Neural progenitor cell (in vitro differentiated cells): Measurements from ENCODE around the gene UHRF1. TPM values are rescaled to one million over a fixed set of nuclear protein-coding genes. Genes with fewer than 3 reads are reported as not detected.
A peak's percentile ranks its signal among the peaks of the same experiment; 100 is the strongest.

Experiments
- DNase-seq: peaks from one replicate; pipeline ENCODE4 v3.0.0-alpha.2; 2016; ENCODE audit warnings: low spot score
- H2AFZ ChIP-seq: fragments of 200-600 bp; sonication (generic); replicated peaks from 2 replicates; pipeline ENCODE4 v1.6.1; 2016; ENCODE audit warnings: antibody characterized with exemption
- H3F3A ChIP-seq: fragments of 200-600 bp; sonication (generic); 2 replicates; pipeline ENCODE4 v1.6.1; 2016; ENCODE audit warnings: antibody characterized with exemption, low read depth
- H3K27ac ChIP-seq: fragments of 200-600 bp; sonication (generic); 2 replicates; pipeline ENCODE4 v1.5.1; 2016; ENCODE audit warnings: mild to moderate bottlenecking
- H3K27me3 ChIP-seq: fragments of 200-600 bp; sonication (generic); 2 replicates; pipeline ENCODE4 v1.6.1; 2016; ENCODE audit warnings: mild to moderate bottlenecking, moderate library complexity
- H3K36me3 ChIP-seq: fragments of 200-600 bp; sonication (generic); 2 replicates; pipeline ENCODE4 v1.5.1; 2016
- H3K4me1 ChIP-seq: fragments of 200-600 bp; sonication (generic); 2 replicates; pipeline ENCODE4 v1.6.1; 2016; ENCODE audit warnings: mixed run types
- H3K4me2 ChIP-seq: fragments of 200-600 bp; sonication (generic); 2 replicates; pipeline ENCODE4 v1.6.1; 2016
- H3K4me3 ChIP-seq: fragments of 200-600 bp; sonication (generic); 2 replicates; pipeline ENCODE4 v1.5.1; 2016
- H3K79me2 ChIP-seq: fragments of 200-600 bp; sonication (generic); 2 replicates; pipeline ENCODE4 v1.6.1; 2016; ENCODE audit warnings: low read depth
- H3K9ac ChIP-seq: fragments of 200-600 bp; sonication (generic); 2 replicates; pipeline ENCODE4 v1.6.1; 2016
- H3K9me3 ChIP-seq: fragments of 200-600 bp; sonication (generic); 2 replicates; pipeline ENCODE4 v1.5.1; 2016; ENCODE audit warnings: low read depth
- H4K20me1 ChIP-seq: fragments of 200-600 bp; sonication (generic); 2 replicates; pipeline ENCODE4 v1.6.1; 2016; ENCODE audit warnings: low read depth
- H3K27ac Mint-ChIP-seq: 3 replicates; pipeline ENCODE4 v1.8.0; 2021; ENCODE audit warnings: mixed read lengths
- H3K27me3 Mint-ChIP-seq: 2 replicates; pipeline ENCODE4 v1.8.0; 2022; ENCODE audit warnings: low read depth, mild to moderate bottlenecking, inconsistent platforms, moderate library complexity, mixed read lengths; ENCODE audit not compliant: insufficient read depth
- H3K36me3 Mint-ChIP-seq: 3 replicates; pipeline ENCODE4 v1.8.0; 2021; ENCODE audit warnings: mixed read lengths
- H3K4me1 Mint-ChIP-seq: 3 replicates; pipeline ENCODE4 v1.8.0; 2021; ENCODE audit warnings: mixed read lengths
- H3K4me3 Mint-ChIP-seq: 3 replicates; pipeline ENCODE4 v1.8.0; 2021; ENCODE audit warnings: mild to moderate bottlenecking, moderate library complexity, mixed read lengths
- H3K9me3 Mint-ChIP-seq: 3 replicates; pipeline ENCODE4 v1.8.0; 2020; ENCODE audit warnings: mixed read lengths
- EZH2 ChIP-seq: fragments of 200-600 bp; sonication (generic); IDR thresholded peaks from 2 replicates; pipeline ENCODE4 v1.6.1; 2017; ENCODE audit warnings: antibody characterized with exemption, mild to moderate bottlenecking, moderate library complexity
- EZH2phosphoT487 ChIP-seq: fragments of 200-600 bp; sonication (generic); IDR thresholded peaks from 2 replicates; pipeline ENCODE4 v1.6.1; 2017; ENCODE audit warnings: antibody characterized with exemption
- total RNA-seq: library from RNA; depleted of rRNA; stranded (reverse); fragments of >200 nt; gene quantifications from 2 replicates; pipeline ENCODE4 v1.2.3, GENCODE V29; 2015; ENCODE audit warnings: low replicate concordance
- TF ChIP-seq, protein P1 (sequence below): fragments of 200-600 bp; sonication (generic); IDR thresholded peaks from 2 replicates; pipeline ENCODE4 v1.5.1; 2017; ENCODE audit warnings: antibody characterized with exemption, mild to moderate bottlenecking

UHRF1 gene
- total RNA-seq, 1 donor from 2014 or later: 34.1 TPM

DNA sequence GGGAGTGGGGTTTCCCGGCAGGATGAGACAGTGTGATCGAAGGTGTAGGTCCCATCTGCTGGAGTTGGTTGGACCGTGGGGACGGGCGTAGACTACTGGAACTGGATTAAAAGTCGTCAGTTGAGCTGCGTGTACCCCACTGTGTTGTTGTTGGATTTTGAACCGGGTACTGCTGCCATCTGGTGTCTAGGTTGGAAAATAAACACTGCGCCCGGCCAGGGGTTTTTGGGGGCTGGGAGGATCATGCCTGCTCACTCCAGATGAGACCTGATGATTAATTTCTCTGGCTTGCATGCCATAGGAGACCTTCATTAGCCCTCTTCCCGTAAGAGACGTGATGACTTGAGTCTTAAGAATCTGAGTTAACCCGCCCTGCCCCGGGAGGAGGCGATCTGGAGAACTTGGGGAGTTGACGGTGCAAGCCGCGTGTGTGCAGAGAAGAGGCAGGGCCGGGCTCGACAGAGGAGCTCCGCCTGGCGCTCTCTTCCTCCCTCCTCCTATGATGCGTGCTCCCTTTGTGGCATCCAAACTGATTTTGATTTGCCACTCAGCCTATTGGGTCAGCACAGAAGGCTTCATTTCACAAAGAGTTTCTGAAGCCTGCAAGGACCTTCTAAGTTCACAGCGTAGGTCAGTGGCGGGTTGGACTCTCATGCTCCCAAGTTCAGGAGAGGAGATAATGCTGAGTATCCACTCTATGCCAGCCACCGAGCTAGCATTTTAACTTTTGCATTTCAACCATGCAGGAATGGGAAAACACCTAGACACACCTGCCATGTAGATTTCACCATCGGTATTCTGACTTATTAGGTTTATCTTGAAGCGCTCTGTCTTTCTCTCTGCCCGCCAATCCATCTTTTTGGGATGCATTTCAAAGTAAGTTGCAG is 2.7 kb downstream of the UHRF1 start:
- H3K4me3 ChIP-seq: peak overlapping the region; percentile 96
- H3K36me3 ChIP-seq: no peaks in the 10 kb centered on the region
- no peak overlapping the region for H3K9ac ChIP-seq
- TF ChIP-seq, protein P1, sequence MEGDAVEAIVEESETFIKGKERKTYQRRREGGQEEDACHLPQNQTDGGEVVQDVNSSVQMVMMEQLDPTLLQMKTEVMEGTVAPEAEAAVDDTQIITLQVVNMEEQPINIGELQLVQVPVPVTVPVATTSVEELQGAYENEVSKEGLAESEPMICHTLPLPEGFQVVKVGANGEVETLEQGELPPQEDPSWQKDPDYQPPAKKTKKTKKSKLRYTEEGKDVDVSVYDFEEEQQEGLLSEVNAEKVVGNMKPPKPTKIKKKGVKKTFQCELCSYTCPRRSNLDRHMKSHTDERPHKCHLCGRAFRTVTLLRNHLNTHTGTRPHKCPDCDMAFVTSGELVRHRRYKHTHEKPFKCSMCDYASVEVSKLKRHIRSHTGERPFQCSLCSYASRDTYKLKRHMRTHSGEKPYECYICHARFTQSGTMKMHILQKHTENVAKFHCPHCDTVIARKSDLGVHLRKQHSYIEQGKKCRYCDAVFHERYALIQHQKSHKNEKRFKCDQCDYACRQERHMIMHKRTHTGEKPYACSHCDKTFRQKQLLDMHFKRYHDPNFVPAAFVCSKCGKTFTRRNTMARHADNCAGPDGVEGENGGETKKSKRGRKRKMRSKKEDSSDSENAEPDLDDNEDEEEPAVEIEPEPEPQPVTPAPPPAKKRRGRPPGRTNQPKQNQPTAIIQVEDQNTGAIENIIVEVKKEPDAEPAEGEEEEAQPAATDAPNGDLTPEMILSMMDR: peak; percentile 68
- TF ChIP-seq EZH2phosphoT487 (no peak), EZH2 (no peak)
- H3F3A ChIP-seq: peaks cover 32% of the 10 kb centered on the region
- Mint-ChIP-seq H3K36me3 (peaks cover 15% of the 10 kb centered on the region), H3K4me3 (peak overlapping the region; percentile 93), H3K27ac (peak overlapping the region; percentile 24), H3K4me1 (peaks cover 47% of the 10 kb centered on the region), H3K27me3 (peaks cover 4% of the 10 kb centered on the region), H3K9me3 (no peaks in the 10 kb centered on the region)
- H3K27me3 ChIP-seq: peaks cover 4% of the 10 kb centered on the region
- peak; percentile 73 for DNase-seq
- peaks cover 71% of the 10 kb centered on the region for H3K79me2 ChIP-seq
- H4K20me1 ChIP-seq: peaks cover 58% of the 10 kb centered on the region
- H3K9me3 ChIP-seq: no peaks in the 10 kb centered on the region
- H3K27ac ChIP-seq: no peak overlapping the region
- H3K4me2 ChIP-seq: peak overlapping the region; percentile 96
- H2AFZ ChIP-seq: no peak overlapping the region
- peaks cover 23% of the 10 kb centered on the region for H3K4me1 ChIP-seq

DNA sequence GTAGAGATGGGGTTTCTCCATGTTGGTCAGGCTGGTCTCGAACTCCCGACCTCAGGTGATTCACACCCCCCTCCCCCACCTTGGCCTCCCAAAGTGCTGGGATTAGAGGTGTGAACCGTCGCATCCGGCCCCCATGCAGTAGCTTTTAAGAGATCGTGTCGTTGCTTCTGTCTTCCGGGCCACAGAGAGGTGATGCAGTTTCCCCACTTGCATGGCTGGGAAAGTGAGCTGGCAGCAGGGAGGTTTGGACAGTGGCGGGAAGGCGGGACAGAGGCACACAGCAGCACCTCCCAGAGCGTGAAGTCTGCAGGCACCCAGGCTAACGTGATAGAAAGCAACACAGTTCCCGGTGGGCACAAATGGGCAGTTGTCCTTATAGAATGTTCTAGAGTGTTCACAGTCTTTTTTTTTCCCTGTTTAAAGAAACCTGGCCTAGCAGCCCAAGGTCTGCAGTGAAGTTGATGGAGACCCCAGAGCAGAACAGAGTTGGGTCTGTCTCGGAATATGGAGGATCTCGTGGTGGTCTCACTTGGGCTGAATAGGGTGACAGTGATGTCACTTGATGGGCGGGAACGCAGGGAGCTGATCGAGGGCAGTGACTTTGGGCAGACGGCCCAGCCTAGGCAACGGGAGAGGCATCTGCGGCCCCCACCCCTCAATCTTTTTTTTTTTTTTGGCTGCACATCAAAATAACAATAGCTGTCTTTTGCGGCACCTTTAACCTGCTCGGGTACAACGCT is 4.9 kb downstream of the UHRF1 start:
- peak overlapping the region; percentile 29 for H3K27ac Mint-ChIP-seq
- H3K9me3 ChIP-seq: no peaks in the 10 kb centered on the region
- DNase-seq: no peak
- TF ChIP-seq, protein P1: no peak
- TF ChIP-seq EZH2 (no peak), EZH2phosphoT487 (no peak)
- peaks cover 17% of the 10 kb centered on the region for H3F3A ChIP-seq
- no peaks in the 10 kb centered on the region for H3K36me3 ChIP-seq
- peaks cover 15% of the 10 kb centered on the region for H3K4me1 ChIP-seq
- H3K4me2 ChIP-seq: no peak overlapping the region
- H2AFZ ChIP-seq: no peak overlapping the region
- no peaks in the 10 kb centered on the region for H3K27me3 ChIP-seq
- H3K9ac ChIP-seq: no peak overlapping the region
- no peaks in the 10 kb centered on the region for H3K9me3 Mint-ChIP-seq
- peak overlapping the region; percentile 11 for H3K4me3 Mint-ChIP-seq
- H3K27me3 Mint-ChIP-seq: peaks cover 4% of the 10 kb centered on the region
- H3K4me1 Mint-ChIP-seq: peaks cover 38% of the 10 kb centered on the region
- peaks cover 17% of the 10 kb centered on the region for H3K36me3 Mint-ChIP-seq
- H3K27ac ChIP-seq: no peak overlapping the region
- peaks cover 69% of the 10 kb centered on the region for H4K20me1 ChIP-seq
- H3K4me3 ChIP-seq: no peak overlapping the region
- H3K79me2 ChIP-seq: peaks cover 93% of the 10 kb centered on the region

DNA sequence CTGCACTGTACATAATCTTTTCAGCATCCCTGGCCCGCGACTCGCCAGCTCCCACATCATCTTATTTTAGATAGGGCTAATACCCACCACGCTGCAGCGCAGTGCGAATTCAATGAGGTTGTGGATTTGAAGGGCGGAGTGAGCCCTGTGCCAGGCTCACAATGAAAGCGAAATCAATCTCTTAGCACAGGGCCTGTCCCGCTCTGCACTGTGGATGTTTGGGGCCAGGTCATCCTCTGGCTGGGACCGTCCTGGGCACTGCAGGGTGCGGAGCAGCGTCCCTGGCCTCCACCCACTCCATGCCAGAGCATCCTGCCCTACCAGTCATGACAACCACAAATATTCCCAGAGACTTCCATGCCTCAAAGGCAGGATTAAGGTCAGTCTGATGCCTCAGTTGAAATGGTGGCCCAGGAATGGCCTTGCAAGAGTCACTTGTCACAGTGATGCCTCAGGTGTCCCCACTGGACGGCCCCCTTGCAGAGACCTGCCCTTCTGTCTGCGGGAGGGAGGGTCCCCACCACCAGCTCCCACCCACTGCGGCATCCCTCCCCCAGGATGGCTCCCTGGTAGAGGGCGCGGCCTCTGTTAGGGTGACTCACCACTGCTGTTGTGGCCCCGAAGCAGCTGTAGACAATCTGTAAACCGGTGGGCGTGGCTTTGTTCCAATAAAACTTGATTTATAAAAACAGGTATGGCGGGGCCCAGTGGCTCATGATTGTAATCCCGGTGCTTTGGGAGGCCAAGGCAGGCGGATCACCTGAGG is 5.6 kb downstream of the UHRF1 start:
- TF ChIP-seq EZH2: no peak
- TF ChIP-seq EZH2phosphoT487: no peak
- TF ChIP-seq, protein P1: no peak
- Mint-ChIP-seq H3K36me3 (peaks cover 17% of the 10 kb centered on the region), H3K27me3 (peaks cover 4% of the 10 kb centered on the region), H3K4me3 (no peak overlapping the region), H3K9me3 (no peaks in the 10 kb centered on the region), H3K4me1 (peaks cover 38% of the 10 kb centered on the region), H3K27ac (no peak overlapping the region)
- Histone ChIP-seq H3F3A (peaks cover 12% of the 10 kb centered on the region), H3K27ac (no peak overlapping the region), H3K4me3 (no peak overlapping the region), H3K36me3 (no peaks in the 10 kb centered on the region), H3K27me3 (no peaks in the 10 kb centered on the region), H3K79me2 (peaks cover 100% of the 10 kb centered on the region), H3K9ac (no peak overlapping the region), H2AFZ (no peak overlapping the region), H3K9me3 (no peaks in the 10 kb centered on the region), H3K4me1 (peaks cover 15% of the 10 kb centered on the region), H4K20me1 (peaks cover 70% of the 10 kb centered on the region), H3K4me2 (no peak overlapping the region)
- no peak for DNase-seq
